ENCODE measurements around the gene S1PR3. TPM values are rescaled to one million over a fixed set of nuclear protein-coding genes. Genes with fewer than 3 reads are reported as not detected.

Gene S1PR3
- total RNA-seq, 1 donor from 2014 or later: 1.6 TPM

DNA sequence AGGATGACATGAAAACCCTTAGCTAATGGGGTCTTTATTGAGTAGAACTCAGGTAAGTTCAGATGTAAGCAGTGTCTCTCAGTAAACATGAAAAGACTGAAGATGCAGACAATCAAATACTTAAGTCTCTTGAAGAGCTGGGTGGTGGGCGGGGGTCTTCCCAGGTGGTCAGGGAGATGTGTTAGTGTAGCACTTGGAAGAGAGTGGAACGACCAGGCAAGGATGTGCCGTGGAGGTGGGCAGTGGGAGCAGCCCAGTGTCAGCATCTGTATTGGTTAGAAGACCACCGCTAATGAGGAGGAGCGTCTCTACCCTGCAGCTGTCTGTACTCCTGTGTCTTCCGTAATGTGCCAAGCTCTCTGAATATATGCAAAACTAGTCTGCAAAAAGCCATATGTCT lies 4.4 kb downstream of the S1PR3 start:
- Mint-ChIP-seq H3K4me1 (ENCODE audit: unreplicated experiment) (peaks cover 31% of the 10 kb centered on the region), H3K4me3 (ENCODE audit: unreplicated experiment) (no peak overlapping the region), H3K27ac (ENCODE audit: unreplicated experiment) (no peak overlapping the region), H3K27me3 (ENCODE audit: unreplicated experiment) (no peaks in the 10 kb centered on the region), H3K36me3 (ENCODE audit: unreplicated experiment) (no peaks in the 10 kb centered on the region), H3K9me3 (ENCODE audit: unreplicated experiment) (no peaks in the 10 kb centered on the region)
- TF ChIP-seq, protein P1, sequence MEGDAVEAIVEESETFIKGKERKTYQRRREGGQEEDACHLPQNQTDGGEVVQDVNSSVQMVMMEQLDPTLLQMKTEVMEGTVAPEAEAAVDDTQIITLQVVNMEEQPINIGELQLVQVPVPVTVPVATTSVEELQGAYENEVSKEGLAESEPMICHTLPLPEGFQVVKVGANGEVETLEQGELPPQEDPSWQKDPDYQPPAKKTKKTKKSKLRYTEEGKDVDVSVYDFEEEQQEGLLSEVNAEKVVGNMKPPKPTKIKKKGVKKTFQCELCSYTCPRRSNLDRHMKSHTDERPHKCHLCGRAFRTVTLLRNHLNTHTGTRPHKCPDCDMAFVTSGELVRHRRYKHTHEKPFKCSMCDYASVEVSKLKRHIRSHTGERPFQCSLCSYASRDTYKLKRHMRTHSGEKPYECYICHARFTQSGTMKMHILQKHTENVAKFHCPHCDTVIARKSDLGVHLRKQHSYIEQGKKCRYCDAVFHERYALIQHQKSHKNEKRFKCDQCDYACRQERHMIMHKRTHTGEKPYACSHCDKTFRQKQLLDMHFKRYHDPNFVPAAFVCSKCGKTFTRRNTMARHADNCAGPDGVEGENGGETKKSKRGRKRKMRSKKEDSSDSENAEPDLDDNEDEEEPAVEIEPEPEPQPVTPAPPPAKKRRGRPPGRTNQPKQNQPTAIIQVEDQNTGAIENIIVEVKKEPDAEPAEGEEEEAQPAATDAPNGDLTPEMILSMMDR (IDR thresholded peaks at IDR 0.05): no peak
- DNase-seq (ENCODE audit: extremely low spot score, unreplicated experiment): peak; percentile 62

DNA sequence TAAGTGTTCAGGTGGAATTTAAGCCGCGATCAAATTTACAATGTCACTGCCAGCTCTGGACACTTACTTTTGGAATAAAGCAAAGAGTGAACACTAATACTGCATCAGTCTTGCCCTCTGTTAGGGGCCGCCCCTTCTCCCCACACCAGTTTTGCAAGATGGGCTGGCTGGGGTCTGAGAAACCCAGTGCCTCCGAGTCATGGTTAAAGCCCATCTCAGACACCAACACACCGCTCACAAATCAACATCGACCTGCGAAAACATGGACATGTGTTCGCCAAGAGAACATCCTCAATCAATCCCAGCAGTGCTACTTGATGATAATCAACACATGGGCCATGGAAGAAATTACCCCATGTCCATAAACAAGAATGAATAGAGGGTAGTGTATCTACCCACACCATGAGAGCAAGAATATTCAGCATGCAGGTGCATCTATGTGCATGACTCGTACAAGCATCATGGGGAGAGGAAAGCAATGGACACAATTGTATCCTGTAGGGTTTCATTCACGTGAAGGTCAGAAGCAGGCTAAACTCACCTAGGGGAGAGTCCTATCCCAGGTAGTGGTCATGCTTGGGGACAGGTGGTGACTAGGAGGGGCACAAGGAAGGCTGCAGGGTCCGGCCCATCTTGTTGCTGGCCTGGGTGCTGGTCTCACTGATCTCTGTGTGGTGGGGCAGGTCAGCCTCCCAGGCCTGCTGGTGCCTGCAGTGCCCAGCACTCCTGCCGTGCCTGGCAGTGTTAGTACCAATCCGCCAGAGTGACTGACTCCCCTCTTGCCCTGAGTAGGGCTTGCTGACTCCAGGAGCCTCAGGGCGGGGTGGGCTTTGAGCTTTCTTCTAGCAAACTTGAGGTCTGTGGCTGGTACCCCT lies 5.0 kb downstream of the S1PR3 start:
- Mint-ChIP-seq H3K27me3 (ENCODE audit: unreplicated experiment) (no peaks in the 10 kb centered on the region), H3K4me3 (ENCODE audit: unreplicated experiment) (no peak overlapping the region), H3K36me3 (ENCODE audit: unreplicated experiment) (no peaks in the 10 kb centered on the region), H3K4me1 (ENCODE audit: unreplicated experiment) (peaks cover 35% of the 10 kb centered on the region), H3K9me3 (ENCODE audit: unreplicated experiment) (no peaks in the 10 kb centered on the region), H3K27ac (ENCODE audit: unreplicated experiment) (no peak overlapping the region)
- peak; percentile 40 for DNase-seq (ENCODE audit: extremely low spot score, unreplicated experiment)
- TF ChIP-seq, protein P1 (IDR thresholded peaks at IDR 0.05): no peak

DNA sequence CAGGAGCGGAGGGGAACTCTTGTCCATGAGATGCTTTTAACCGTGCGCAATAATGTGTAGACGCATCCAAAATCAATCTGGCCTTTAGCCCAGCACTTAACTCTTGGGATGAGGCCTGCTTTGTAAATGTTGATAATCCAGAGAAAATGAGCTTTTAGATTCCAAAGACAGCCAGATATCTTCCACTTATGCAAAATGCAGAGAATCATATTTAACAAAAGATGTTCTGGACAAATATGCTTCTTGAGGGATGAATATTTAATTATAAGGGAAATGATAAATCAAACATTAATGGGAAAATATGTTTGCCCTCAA lies 5.6 kb downstream of the S1PR3 start:
- no peaks in the 10 kb centered on the region for H3K9me3 Mint-ChIP-seq (ENCODE audit: unreplicated experiment)
- no peak overlapping the region for H3K27ac Mint-ChIP-seq (ENCODE audit: unreplicated experiment)
- H3K27me3 Mint-ChIP-seq (ENCODE audit: unreplicated experiment): no peaks in the 10 kb centered on the region
- no peaks in the 10 kb centered on the region for H3K36me3 Mint-ChIP-seq (ENCODE audit: unreplicated experiment)
- no peak for DNase-seq (ENCODE audit: extremely low spot score, unreplicated experiment)
- H3K4me1 Mint-ChIP-seq (ENCODE audit: unreplicated experiment): peaks cover 33% of the 10 kb centered on the region
- TF ChIP-seq, protein P1 (IDR thresholded peaks at IDR 0.05): no peak
- no peak overlapping the region for H3K4me3 Mint-ChIP-seq (ENCODE audit: unreplicated experiment)

DNA sequence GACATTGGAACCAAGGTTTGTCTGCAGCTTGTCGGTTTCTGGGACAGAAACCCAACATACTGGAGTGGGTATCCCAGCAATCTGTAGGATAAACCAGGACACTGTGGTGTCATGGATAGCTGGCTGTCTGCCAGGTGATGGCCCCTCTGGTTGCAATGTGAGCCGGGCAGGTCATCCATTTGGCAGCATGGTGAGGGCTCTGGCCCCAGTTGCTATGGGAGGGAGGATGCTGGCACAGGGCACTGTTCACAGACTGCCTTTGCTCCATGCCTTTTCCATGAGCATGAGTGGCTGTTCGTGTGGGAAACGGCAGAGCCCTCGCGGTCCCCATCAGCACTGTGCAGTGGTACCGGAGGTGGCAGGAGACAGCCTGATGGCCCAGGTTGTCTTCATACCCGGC lies 6.4 kb downstream of the S1PR3 start:
- no peaks in the 10 kb centered on the region for H3K27me3 Mint-ChIP-seq (ENCODE audit: unreplicated experiment)
- no peak overlapping the region for H3K4me3 Mint-ChIP-seq (ENCODE audit: unreplicated experiment)
- TF ChIP-seq, protein P1 (IDR thresholded peaks at IDR 0.05): no peak
- peak; percentile 76 for DNase-seq (ENCODE audit: extremely low spot score, unreplicated experiment)
- H3K27ac Mint-ChIP-seq (ENCODE audit: unreplicated experiment): no peak overlapping the region
- H3K4me1 Mint-ChIP-seq (ENCODE audit: unreplicated experiment): peaks cover 28% of the 10 kb centered on the region
- H3K9me3 Mint-ChIP-seq (ENCODE audit: unreplicated experiment): no peaks in the 10 kb centered on the region
- no peaks in the 10 kb centered on the region for H3K36me3 Mint-ChIP-seq (ENCODE audit: unreplicated experiment)

DNA sequence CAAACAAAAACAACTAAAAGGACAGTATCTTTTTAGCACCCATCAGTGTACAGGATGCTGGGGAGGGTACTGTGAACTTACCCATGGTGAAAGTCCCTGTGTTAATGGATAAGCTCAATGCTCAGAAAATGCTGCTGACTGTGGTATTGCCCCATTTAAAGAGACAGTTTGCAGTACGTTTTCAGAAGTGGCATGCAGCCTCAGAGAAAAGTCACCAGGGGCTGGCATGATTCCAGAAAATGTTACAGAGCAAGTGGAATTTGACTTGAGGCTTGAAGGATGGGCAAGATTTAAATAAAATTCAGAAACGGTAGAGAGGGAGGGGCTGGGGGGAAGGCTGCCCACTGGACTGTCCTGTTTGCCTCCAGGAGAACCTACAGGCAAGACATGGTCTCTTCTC lies 7.2 kb downstream of the S1PR3 start:
- H3K9me3 Mint-ChIP-seq (ENCODE audit: unreplicated experiment): no peaks in the 10 kb centered on the region
- peaks cover 24% of the 10 kb centered on the region for H3K4me1 Mint-ChIP-seq (ENCODE audit: unreplicated experiment)
- no peaks in the 10 kb centered on the region for H3K27me3 Mint-ChIP-seq (ENCODE audit: unreplicated experiment)
- no peaks in the 10 kb centered on the region for H3K36me3 Mint-ChIP-seq (ENCODE audit: unreplicated experiment)
- H3K4me3 Mint-ChIP-seq (ENCODE audit: unreplicated experiment): no peak overlapping the region
- no peak overlapping the region for H3K27ac Mint-ChIP-seq (ENCODE audit: unreplicated experiment)
- TF ChIP-seq, protein P1 (IDR thresholded peaks at IDR 0.05): no peak
- no peak for DNase-seq (ENCODE audit: extremely low spot score, unreplicated experiment)

Data from osteocyte (in vitro differentiated cells).